GM18526 (cell line): ENCODE results near the gene CYFIP1.

ENCODE experiments used
- POLR2A ChIP-seq: IDR thresholded peaks from 3 replicates; pipeline ENCODE4 v1.6.1; 2011; ENCODE audit not compliant: insufficient read length; ENCODE audit errors: extremely low read depth

CYFIP1 gene

DNA sequence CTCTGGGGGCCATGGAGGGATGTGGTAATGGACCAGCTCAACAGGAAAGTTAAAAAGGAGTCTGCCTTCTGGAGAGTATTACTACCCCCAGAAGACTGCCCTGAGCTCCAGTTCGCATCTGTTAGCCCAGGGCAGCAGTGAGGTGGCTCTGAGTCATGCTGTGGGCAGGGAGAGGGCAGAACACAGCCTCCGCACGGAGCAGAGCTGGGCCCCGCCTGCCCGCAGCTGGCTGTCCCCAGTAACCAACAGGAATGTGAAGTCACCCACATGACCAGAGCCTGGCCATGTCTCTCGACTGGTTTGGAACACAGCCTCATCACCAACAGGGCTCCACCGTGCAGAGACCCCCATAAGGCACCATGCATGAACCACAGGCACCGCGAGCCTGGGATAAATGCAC, 62.1 kb downstream of the CYFIP1 start:
- TF ChIP-seq POLR2A, result no peak

DNA sequence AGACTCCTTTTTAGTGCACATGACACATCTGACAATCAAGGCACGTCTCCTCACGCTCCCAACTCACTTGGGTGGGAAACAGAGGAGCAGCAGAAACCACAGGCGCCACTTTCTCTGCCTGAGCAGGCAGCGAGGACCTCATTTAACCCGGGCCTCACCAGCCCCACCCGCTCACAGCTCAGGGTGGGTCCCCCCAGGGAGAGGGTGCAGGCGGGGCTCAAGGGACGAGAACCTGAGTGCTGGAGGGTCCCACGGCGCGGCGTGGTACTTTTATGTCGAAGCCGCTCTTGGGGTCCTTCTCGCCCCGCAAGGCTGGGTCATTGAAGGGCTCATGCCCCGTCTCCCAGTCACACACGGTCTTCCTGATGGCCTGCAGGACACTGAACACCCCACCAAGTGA, 62.6 kb downstream of the CYFIP1 start:
- TF ChIP-seq POLR2A, result no peak

DNA sequence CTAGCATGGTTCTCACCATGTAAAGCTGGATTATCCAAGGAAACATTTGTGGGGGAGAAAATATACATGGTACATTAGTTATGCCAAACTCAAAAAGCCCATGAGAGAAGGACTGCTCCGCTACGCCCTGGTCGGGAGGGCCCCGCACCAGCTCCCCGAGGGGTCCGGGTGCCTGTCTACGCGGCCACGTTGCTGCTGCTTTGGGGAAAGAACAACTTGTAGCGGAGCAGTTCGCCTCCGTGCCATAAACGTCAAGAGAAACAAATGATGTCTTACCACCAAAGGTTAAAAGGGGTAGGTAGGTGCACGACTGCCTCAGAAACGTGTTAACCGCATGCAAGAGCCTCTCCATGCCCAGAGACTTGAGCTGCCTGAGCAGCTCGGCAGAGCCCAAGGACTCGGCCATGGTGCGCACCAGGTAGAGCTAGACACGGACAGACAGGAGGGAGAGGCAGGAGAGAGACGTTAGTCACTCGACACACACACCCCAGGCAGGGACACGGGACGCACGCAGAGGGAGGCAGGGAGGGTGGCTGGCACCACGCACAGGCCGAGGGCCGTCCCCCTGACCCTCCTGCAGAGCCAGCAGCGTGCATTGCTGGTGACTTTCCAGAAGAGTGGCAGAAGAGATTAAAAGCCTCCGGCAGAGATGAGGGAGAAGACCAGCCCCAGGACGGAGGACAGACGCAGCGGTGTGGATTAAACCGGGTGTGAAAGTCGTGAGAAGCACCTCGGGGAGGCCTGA, 63.4 kb downstream of the CYFIP1 start:
- no peak for TF ChIP-seq POLR2A

DNA sequence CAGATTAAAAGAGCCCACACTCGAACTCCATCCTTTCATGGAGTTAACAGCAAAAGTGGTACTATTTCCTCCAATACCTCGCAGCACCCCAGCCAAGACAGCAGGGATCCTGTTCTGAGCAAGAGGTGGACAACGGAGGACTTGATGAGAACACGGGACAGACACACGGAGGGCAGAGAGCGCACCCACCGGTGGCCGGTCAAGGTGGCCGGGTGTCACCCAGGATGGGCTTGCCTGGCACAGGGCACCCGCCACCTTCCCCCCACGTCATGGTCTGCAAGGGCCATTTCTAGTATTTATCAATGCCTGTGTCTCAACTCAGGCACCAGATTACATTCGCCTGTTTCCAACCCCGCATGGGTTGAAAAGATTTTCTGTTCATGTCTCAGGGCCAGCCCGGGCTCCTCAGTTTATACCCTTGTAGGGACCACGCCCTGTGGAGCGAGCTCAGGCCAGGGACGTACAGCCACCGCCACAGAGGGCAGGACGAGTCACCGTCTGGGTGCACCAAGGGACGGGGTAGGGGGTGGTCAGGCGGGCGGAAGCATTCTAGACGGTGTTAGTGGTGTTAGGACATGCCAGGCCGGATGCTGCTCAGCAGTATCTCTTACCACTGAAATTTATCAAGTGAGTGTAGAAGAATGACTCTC, 64.2 kb downstream of the CYFIP1 start:
- TF ChIP-seq POLR2A, result no peak

DNA sequence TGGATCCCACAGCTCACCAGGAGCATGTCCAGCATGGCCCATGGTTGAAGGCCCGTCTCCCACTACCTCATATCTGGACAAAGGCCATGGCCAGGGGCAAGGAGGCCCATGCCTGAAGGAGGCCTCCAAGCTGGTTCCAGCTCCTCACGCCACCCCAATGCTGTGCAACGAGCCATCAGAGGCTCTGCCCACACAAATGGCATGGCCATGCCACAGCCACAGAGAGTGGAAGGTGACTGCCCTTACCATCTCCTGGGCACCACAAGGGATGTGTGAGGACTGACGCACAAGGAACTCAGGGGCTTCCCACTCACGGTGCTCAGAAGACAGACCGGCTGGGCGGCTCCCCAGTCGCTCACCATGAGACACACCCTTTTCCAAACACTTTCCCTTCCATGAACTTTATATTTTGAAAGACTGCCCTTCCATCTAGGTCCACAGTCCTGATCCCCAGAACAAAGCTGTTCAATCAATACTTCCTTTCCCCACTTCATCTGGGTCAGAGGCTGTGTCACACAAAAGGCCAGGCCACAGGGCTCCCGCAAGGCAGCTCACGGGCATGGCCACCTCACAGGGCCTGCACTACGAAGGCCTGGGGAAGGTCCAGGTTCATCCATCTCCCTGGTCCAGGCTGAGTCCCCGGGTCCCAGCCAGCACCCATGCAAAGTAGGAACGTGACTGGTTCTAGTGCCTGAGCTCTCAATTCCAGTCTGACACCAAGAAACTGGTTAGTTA, 66.4 kb downstream of the CYFIP1 start:
- no peak for TF ChIP-seq POLR2A

DNA sequence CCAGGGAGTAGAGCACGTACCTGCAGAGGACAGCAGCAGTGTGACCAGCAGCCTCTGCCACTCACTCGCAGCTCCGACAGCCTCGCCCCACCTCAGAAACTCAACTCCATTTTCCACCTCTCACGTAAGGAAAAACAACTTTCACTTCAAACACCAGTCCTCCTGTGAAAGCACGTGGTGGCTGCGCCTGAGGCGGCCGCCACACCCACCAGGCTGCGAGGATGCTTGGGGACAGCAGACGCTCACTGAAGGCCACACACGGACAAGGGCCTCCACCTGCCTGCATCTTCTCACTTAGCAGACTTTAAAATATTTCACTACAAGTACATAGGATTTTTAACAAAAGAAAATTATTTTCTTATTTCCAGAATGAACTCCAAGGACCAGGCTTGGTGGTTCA, 67.9 kb downstream of the CYFIP1 start:
- TF ChIP-seq POLR2A, result no peak

DNA sequence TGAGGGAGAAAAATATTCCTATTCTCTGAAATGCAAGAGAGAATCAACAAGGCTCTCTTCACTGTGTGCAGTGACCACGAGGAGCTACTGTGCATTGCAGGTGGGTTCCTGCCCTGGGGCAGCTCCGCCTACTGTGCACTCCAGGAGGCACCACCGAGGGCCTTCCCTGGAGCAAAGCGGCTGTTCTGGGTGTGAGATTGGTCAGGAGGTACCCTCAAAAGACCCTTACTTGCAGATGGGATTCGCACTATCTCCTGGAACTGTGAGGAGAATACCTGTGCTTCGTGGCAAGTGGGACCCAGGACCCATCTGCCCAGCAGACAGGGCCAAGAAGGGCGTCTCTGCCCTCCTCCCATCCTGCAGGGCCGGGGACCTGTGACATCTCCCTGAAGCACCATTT, 68.9 kb downstream of the CYFIP1 start:
- no peak for TF ChIP-seq POLR2A

- no peak for TF ChIP-seq POLR2A
Observed at GRCh38 chr15:22908830-22909229, 71.3 kb downstream of the CYFIP1 start.

- TF ChIP-seq POLR2A, result no peak
Observed at GRCh38 chr15:22907161-22907950, 72.8 kb downstream of the CYFIP1 start.

DNA sequence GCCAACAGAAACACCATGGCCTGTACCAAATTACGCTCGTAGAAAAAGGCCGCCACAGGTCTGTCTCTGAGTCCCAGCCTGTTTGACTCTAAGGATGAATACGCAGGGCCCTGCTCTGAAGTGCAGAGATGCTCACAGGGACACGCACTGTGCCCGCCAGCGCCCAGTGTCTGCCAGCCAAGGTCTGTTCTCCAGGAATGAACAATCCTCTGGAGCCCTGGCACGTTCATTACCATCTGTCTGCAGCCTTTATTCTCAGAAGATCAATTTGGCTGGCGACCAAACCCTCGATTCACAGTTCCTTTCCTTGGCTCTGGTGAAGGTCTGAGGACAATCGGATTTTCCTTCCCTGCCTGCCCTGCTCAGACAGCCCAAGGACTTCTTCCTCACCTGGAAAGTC, 75.4 kb downstream of the CYFIP1 start:
- no peak for TF ChIP-seq POLR2A

DNA sequence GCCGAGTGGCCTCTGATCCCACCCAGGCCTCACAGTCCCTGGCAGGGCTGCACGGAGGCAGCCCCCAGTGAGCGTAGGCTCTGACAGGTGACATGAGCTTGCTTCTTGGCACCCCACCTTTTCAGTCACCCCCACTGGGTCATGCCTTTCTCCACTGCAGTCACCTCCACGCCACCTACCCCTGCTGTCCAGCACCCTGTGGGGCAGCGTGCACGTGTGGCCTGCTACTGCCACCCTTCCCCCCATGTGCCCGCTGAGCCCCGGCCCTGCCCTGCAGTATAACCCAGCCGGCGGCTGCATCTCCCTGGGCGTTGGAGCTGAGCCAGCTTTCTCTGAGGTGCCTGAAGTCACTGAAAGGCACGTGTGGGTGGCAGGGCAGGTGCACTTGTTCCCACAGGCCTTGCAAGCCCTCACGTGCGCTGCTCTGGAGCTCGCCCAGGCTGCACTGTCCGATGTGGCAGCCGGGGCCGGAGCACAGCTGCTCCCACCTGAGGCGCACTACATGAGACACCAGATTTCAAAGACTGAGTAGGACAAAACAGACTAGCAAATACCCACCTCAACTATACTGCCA, 76.1 kb downstream of the CYFIP1 start:
- no peak for TF ChIP-seq POLR2A

GRCh38 chr15:22903427-22903826, 76.7 kb downstream of the CYFIP1 start:
- no peak for TF ChIP-seq POLR2A

GRCh38 chr15:22902981-22903380, 77.2 kb downstream of the CYFIP1 start:
- TF ChIP-seq POLR2A, result no peak

DNA sequence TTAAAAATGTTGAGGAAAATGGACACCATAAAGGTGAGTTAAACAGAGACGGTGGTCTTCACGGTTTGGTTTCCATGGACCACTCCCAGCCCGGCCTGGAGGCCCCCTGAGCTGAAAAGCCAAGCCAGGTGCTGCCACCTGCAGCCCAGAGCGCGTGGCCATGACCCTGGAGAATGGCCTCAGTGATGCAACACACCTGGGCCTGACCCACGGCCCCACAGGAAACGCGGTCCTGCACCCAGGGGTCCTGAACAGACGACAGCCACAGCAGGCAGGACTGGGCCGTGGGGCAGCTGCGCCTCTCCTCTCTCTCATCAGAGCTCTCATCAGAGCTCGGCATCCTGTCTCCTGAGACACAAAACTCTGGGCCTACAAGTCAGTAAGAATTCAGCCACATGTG, 77.6 kb downstream of the CYFIP1 start:
- TF ChIP-seq POLR2A, result no peak

- TF ChIP-seq POLR2A, result no peak
Observed at GRCh38 chr15:22902046-22902445, 78.1 kb downstream of the CYFIP1 start.

- TF ChIP-seq POLR2A, result no peak
Observed at GRCh38 chr15:22895465-22896190, 84.5 kb downstream of the CYFIP1 start.
